Adrenal gland (tissue), 12 donors: ENCODE data around the gene TREH. TPM values are rescaled to one million over a fixed set of nuclear protein-coding genes. Genes with fewer than 3 reads are reported as not detected.
"Not testable (repeated sequence)": the region's sequence is repeated elsewhere in the genome, so short reads cannot be mapped to it uniquely, and the experiment has no call there.

ENCODE experiments used
- DNase-seq, 7 donors: peaks; one replicate each; pipeline ENCODE4 v3.0.0-alpha.2; 2019 to 2020
- H3K27ac ChIP-seq, 5 donors: fragments of 200-600 bp; sonication (generic) in 4 of 5; 1 replicate in 3 of 5; 2 replicates in 2 of 5; pipeline versions ENCODE4 v1.5.1 to v1.8.0; 2016 to 2020; ENCODE audit warnings: mild to moderate bottlenecking in 1 of 5
- H3K27me3 ChIP-seq: fragments of 200-600 bp; 2 replicates; pipeline ENCODE4 v1.8.0; 2021
- H3K36me3 ChIP-seq, 2 donors: fragments of 200-600 bp; replicated peaks in 1 of 2; 1 replicate in 1 of 2; 2 replicates in 1 of 2; pipeline versions ENCODE4 v1.5.1 to v1.8.0; 2018 to 2022
- H3K4me1 ChIP-seq, 2 donors: fragments of 200-600 bp; replicated peaks in 1 of 2; 1 replicate in 1 of 2; 2 replicates in 1 of 2; pipeline versions ENCODE4 v1.5.1 to v1.8.0; 2018 to 2021
- H3K4me3 ChIP-seq, 4 donors: fragments of 200-600 bp; sonication (generic) in 3 of 4; one replicate each; pipeline ENCODE4 v1.5.1; 2016 to 2018
- H3K9me3 ChIP-seq, 3 donors: fragments of 200-600 bp; sonication (generic) in 1 of 3; replicated peaks in 1 of 3; 1 replicate in 2 of 3; 2 replicates in 1 of 3; pipeline versions ENCODE4 v1.5.1 to v1.8.0; 2016 to 2021
- POLR2A ChIP-seq, 2 donors: fragments of 450-650 bp; IDR thresholded peaks; one replicate each; pipeline ENCODE4 v1.6.1; 2017; ENCODE audit warnings: antibody characterized with exemption in 2 of 2, mild to moderate bottlenecking in 2 of 2, moderate library complexity in 1 of 2
- WGBS, 4 donors: extraction: QIAGEN DNeasy Blood & Tissue Kit in 2 of 4; methylation state at CpG; one replicate each; pipeline versions ENCODE4 v1.1.5 to v1.1.7; 2013 to 2017; 5-methylcytosine and 5-hydroxymethylcytosine counted together
- intact Hi-C, 2 donors: fragments of 100-400 bp; cut with DNase I; formaldehyde crosslinking; loops; one replicate each; pipeline versions ENCODE4 v1.14.1 to v1.15.0; 2022 to 2023
- polyA plus RNA-seq, 3 donors: library from polyadenylated mRNA; stranded (reverse); fragments of 200-250 nt in 2 of 3; fragments of 350-450 nt in 1 of 3; fragmentation: Illumina TruSeq in 1 of 3; extraction: RNeasy Lipid Tissue Mini Kit (QIAGEN cat#74804) in 1 of 3; gene quantifications; one replicate each; pipeline ENCODE4 v1.2.3, GENCODE V29; 2013 to 2014
- total RNA-seq, 9 donors: library from RNA; depleted of rRNA in 4 of 9; stranded (reverse); fragments of >200 nt in 4 of 9; fragments of 120-200 nt in 1 of 9; fragmentation: NEBNext Ultra II Directional in 1 of 9; extraction: Animal tissue kit (Norgen Biotek cat#: 25700) in 1 of 9; gene quantifications; one replicate each; pipeline versions ENCODE4 v1.1.0 to v1.2.4, GENCODE V29; 2013 to 2023
- TF ChIP-seq, protein P1 (sequence below), 6 experiments: fragments of 450-650 bp in 4 of 6; fragments of 200-600 bp in 2 of 6; sonication (generic) in 1 of 6; IDR thresholded peaks; 1 replicate in 5 of 6; 2 replicates in 1 of 6; pipeline versions ENCODE4 v1.5.1 to v1.8.0; 2016 to 2021; ENCODE audit warnings: antibody characterized with exemption in 6 of 6, mild to moderate bottlenecking in 2 of 6, moderate library complexity in 1 of 6
- donor health status: healthy with polysubstance abuse.
- donor health status: Bipolar disorder and iron deficiency.
- donor health status: DM: yes; HTN: yes; CAD: no.
- donor health status: DM: no; HTN: no; CAD: no.
- donor health status: DM: no; HTN: no; CAD: no.
- donor health status: DM: yes; HTN: yes; CAD: no.

Gene TREH
- total and polyA plus RNA-seq, 12 donors, result 3.0 to 5.1 TPM; not detected in 10

DNA sequence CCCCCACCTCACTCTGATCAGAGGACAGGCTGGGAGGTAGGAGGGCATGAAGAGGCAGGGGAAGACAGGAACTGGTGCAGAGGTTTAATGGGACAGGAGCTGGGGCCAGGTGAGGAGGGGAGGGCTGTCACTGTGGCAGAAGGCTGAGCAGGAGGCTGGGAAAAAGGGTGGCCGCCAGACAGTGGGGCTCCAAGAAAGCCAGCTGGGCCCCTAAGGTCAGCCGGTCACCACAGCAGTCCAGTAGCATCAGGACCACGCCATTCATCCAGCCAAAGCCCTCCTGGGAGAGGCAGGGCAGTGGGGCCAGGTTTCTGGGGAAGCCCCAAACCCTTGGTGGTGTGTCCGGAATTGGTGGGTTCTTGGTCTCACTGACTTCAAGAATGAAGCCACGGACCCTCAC lies 8.5 kb upstream of the TREH start:
- no peaks in the 10 kb centered on the region for H3K27me3 ChIP-seq
- no peaks in the 10 kb centered on the region for H3K9me3 ChIP-seq
- H3K27ac ChIP-seq, result no peak overlapping the region
- H3K4me3 ChIP-seq, result no peak overlapping the region
- whole genome bisulfite sequencing, 4 donors, result 76 to 87% (median 86%) methylated on average over 4 to 5 of the region's 5 CpGs
- peaks cover 10 to 12% of the 10 kb centered on the region in 2 donors for H3K4me1 ChIP-seq
- no peak for DNase-seq
- no peak for TF ChIP-seq POLR2A (IDR thresholded peaks at IDR 0.05)
- TF ChIP-seq, protein P1, sequence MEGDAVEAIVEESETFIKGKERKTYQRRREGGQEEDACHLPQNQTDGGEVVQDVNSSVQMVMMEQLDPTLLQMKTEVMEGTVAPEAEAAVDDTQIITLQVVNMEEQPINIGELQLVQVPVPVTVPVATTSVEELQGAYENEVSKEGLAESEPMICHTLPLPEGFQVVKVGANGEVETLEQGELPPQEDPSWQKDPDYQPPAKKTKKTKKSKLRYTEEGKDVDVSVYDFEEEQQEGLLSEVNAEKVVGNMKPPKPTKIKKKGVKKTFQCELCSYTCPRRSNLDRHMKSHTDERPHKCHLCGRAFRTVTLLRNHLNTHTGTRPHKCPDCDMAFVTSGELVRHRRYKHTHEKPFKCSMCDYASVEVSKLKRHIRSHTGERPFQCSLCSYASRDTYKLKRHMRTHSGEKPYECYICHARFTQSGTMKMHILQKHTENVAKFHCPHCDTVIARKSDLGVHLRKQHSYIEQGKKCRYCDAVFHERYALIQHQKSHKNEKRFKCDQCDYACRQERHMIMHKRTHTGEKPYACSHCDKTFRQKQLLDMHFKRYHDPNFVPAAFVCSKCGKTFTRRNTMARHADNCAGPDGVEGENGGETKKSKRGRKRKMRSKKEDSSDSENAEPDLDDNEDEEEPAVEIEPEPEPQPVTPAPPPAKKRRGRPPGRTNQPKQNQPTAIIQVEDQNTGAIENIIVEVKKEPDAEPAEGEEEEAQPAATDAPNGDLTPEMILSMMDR (IDR thresholded peaks at IDR 0.05), result no peak
- H3K36me3 ChIP-seq, result no peaks in the 10 kb centered on the region
- intact Hi-C loops, result loop anchor here (5.0 kb wide), 1 partner anchor 269 kb away; the partner anchor contains the start of gene UPK2 (in 2 of the 2)

DNA sequence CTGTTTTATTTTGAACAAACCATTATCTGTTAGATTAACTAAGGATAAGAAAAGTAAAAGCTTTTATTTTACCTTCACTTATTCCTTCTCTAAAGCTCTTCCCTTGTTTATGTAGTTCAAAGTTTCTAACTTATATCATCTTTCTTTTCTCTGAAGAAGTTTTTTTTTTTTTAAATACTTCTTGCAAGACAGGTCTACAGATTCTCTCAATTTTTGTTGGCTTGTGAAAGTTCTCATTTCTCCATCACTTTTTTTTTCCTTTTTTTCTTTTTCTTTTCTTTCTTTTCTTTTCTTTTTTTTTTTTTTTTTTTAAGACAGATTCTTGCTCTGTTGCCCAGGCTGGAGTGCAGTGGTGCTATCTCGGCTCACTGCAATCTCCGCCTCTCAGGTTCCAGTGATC lies 4.7 kb upstream of the TREH start:
- Histone ChIP-seq H3K4me1 (peaks cover under 1% of the 10 kb centered on the region in 2 donors), H3K4me3 (no peak overlapping the region), H3K9me3 (no peaks in the 10 kb centered on the region), H3K36me3 (no peaks in the 10 kb centered on the region), H3K27ac (no peak overlapping the region), H3K27me3 (no peaks in the 10 kb centered on the region)
- intact Hi-C loops, result no loop called here
- no peak for TF ChIP-seq POLR2A (IDR thresholded peaks at IDR 0.05)
- TF ChIP-seq, protein P1 (IDR thresholded peaks at IDR 0.05), result no peak
- 83 to 92% (median 90%) methylated on average over 2 of the region's 2 CpGs for WGBS, 4 donors
- no peak for DNase-seq

DNA sequence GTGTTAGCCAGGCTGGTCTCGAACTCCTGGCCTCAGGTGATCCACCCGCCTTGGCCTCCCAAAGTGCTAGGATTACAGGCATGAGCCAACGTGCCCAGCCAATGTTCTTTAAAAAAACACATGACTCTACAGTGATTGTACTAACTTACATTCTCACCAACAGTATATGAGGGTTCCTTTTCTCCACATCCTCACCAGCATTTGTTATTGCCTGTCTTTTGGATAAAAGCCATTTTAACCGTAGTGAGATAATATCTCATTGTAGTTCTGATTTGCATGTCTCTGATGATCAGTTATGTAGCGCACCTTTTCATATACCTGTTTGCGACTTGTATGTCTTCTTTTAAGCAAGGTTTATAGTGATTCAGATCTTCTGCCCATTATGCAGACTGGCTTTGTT lies 3.5 kb upstream of the TREH start:
- H3K27me3 ChIP-seq, H3K36me3 ChIP-seq, H3K4me3 ChIP-seq, DNase-seq, intact Hi-C loops, H3K27ac ChIP-seq, H3K9me3 ChIP-seq, H3K4me1 ChIP-seq: not testable (repeated sequence)
- WGBS, 4 donors, result 66 to 77% (median 74%) methylated on average over 6 of the region's 6 CpGs

DNA sequence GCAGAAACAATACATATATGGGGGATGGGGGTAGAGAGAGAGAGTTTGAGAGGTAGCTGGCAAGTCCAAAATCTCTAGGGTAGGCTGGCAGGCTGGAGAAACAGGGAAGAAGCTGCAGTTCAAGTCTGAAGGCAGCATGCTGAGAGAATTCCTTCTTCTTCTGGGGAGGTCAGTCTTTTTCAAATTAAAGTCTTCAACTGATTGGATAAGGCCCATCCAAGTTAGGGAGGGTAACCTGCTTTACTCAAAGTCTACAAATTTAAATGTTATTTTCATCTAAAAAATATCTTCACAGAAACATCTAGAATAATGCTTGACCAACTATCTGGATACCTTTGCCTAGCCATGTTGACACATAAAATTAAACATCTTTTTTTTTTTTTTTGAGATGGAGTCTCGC lies 2.9 kb upstream of the TREH start:
- H3K36me3 ChIP-seq, result no peaks in the 10 kb centered on the region
- no peaks in the 10 kb centered on the region for H3K4me1 ChIP-seq
- no peaks in the 10 kb centered on the region for H3K9me3 ChIP-seq
- H3K27me3 ChIP-seq, result no peaks in the 10 kb centered on the region
- DNase-seq, result no peak
- TF ChIP-seq POLR2A (IDR thresholded peaks at IDR 0.05), result no peak
- TF ChIP-seq, protein P1 (IDR thresholded peaks at IDR 0.05), result no peak
- no peak overlapping the region for H3K4me3 ChIP-seq
- H3K27ac ChIP-seq, result no peak overlapping the region
- intact Hi-C loops, result no loop called here
- 90 to 100% (median 92%) methylated on average over 1 of the region's 1 CpG for WGBS, 4 donors

DNA sequence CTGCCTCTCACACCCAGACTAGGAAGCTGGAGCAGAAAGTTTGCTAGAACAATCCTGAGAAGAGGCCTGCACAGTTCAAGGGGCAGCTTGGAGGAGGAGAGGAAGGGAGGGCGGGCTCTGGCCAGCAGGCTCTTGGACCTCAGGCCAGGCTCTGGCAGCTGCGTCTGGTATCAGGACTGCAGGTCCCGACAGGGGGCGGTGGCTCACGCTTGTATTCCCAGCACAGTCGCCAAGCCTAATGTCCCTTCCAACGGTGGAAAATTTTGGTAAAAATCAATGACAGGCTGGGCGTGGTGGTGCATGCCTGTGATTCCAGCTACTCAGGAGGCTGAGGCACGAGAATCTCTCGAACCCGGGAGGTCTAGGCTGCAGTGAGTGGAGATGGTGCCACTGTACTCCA lies 542 bp downstream of the TREH start:
- H3K27me3 ChIP-seq, H3K4me1 ChIP-seq, H3K4me3 ChIP-seq, H3K27ac ChIP-seq, intact Hi-C loops, H3K9me3 ChIP-seq, H3K36me3 ChIP-seq: not testable (repeated sequence)
- TF ChIP-seq, protein P1 (IDR thresholded peaks at IDR 0.05), result peak in 1 of 6 experiments; percentile 13
- 55 to 76% (median 63%) methylated on average over 6 to 11 of the region's 11 CpGs for whole genome bisulfite sequencing, 4 donors
- DNase-seq, result peak in 2 of 7 donors; percentile 38
